Measurements from ENCODE around the gene CYB561. TPM values are rescaled to one million over a fixed set of nuclear protein-coding genes. Genes with fewer than 3 reads are reported as not detected.

CYB561 gene
- total RNA-seq, 2 donors from 2014 or later = 24.4 to 27.5 TPM

DNA sequence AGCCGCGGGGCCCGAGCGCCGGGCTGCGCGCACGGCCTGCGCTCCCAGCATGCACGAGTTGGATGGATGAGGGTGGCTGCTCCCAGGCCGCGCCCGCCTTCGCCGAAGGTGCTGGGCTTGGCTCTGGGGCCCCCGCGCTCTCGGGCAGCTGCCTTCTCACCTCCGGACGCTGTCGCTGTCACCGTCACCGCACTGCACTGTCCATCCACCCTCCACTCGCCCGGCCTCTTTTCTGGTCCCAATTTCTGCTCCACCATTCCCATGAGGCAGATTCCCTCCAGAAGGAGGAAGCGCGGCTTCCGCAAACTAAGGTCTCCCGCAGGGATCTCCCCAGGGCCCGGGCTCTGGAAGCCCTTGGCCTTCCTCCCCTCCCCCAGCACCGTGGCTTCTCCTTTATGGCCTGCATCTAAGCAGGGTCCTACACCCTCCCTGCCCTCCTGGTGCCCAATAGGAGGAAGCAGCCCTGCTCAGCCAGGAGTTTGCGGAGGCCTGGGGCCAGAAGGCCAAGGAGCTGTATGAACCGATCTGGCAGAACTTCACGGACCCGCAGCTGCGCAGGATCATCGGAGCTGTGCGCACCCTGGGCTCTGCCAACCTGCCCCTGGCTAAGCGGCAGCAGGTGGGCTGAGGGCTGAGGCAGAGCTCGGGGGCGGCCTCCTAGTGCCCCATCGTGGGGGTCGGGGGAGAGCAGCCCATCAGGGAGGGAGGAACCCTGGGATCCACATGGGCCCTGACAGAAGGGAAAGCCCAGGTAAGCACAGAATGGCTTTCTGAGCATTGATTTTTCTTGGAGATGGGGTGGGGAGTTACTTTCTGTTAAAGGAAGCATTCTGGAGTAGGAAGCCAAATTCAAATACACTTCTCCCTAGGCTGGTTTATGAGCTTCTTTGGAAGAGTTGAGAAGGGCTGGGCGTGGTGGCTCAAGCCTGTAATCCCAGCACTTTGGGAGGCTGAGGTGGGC lies 31.7 kb upstream of the CYB561 start:
- 13 to 22% methylated on average over 23 to 44 of the region's 44 CpGs for WGBS, 2 experiments (ENCODE audit: insufficient coverage in 1 of 2, insufficient read length in 1 of 2)
- peaks cover 33% of the 10 kb centered on the region for H3K27me3 ChIP-seq (ENCODE audit: control insufficient read depth, insufficient read depth, low read length, poor library complexity, severe bottlenecking)
- Mint-ChIP-seq H3K4me1 (peaks cover 19% of the 10 kb centered on the region), H3K4me3 (peak overlapping the region; percentile 64), H3K27ac (no peak overlapping the region), H3K36me3 (ENCODE audit: low read depth) (no peaks in the 10 kb centered on the region), H3K27me3 (ENCODE audit: insufficient read depth) (peaks cover 28% of the 10 kb centered on the region), H3K9me3 (no peaks in the 10 kb centered on the region)
- DNase-seq = peak; percentile 85
- no peaks in the 10 kb centered on the region for H3K36me3 ChIP-seq (ENCODE audit: control insufficient read depth, insufficient read depth, low read length)
- peak overlapping the region; percentile 60 for H3K4me3 ChIP-seq (ENCODE audit: low read length)
- peaks cover 2% of the 10 kb centered on the region for H3K4me1 ChIP-seq (ENCODE audit: control insufficient read depth, insufficient read depth, low read length)
- H3K9me3 ChIP-seq (ENCODE audit: control insufficient read depth, low read length) = no peaks in the 10 kb centered on the region
- no peak overlapping the region for H3K27ac ChIP-seq (ENCODE audit: low read depth, low read length)
- no peak overlapping the region for H3K9ac ChIP-seq (ENCODE audit: extremely low read depth, low read length, poor library complexity, severe bottlenecking)
- TF ChIP-seq, protein P1, sequence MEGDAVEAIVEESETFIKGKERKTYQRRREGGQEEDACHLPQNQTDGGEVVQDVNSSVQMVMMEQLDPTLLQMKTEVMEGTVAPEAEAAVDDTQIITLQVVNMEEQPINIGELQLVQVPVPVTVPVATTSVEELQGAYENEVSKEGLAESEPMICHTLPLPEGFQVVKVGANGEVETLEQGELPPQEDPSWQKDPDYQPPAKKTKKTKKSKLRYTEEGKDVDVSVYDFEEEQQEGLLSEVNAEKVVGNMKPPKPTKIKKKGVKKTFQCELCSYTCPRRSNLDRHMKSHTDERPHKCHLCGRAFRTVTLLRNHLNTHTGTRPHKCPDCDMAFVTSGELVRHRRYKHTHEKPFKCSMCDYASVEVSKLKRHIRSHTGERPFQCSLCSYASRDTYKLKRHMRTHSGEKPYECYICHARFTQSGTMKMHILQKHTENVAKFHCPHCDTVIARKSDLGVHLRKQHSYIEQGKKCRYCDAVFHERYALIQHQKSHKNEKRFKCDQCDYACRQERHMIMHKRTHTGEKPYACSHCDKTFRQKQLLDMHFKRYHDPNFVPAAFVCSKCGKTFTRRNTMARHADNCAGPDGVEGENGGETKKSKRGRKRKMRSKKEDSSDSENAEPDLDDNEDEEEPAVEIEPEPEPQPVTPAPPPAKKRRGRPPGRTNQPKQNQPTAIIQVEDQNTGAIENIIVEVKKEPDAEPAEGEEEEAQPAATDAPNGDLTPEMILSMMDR (conservative IDR thresholded peaks at IDR 0.05) = no peak

DNA sequence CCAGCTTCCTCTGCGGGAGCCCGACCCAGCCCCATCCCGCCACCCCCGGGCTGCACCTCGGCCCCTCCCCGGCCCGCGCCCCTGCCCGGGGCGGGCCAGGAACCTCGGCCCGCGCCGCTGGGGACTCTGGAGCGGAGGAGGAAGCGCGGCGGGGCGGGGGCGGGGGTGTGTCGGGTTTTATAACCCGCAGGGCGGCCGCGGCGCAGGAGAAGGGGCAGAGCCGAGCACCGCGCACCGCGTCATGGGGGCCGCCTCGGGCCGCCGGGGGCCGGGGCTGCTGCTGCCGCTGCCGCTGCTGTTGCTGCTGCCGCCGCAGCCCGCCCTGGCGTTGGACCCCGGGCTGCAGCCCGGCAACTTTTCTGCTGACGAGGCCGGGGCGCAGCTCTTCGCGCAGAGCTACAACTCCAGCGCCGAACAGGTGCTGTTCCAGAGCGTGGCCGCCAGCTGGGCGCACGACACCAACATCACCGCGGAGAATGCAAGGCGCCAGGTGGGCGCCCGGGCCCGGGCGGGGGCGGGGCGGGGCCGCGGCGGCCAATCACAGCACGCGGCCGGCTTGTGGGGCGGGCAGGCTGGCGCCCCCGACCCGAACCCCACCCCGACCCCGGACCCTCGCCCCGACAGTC lies 30.9 kb upstream of the CYB561 start, which contains the start of gene ACE:
Gene ACE (plus strand): TSS at position 208 of the 626 bp plus-strand sequence. CDS start 34 bp downstream, at position 242.
- Mint-ChIP-seq H3K36me3 (ENCODE audit: low read depth) (no peaks in the 10 kb centered on the region), H3K9me3 (no peaks in the 10 kb centered on the region), H3K4me3 (peak within 1 kb of the TSS; percentile 64), H3K27me3 (ENCODE audit: insufficient read depth) (peaks cover 28% of the 10 kb centered on the region), H3K4me1 (peaks cover 19% of the 10 kb centered on the region), H3K27ac (no peak within 1 kb of the TSS)
- peak; percentile 93 for DNase-seq
- Histone ChIP-seq H3K9me3 (ENCODE audit: control insufficient read depth, low read length) (no peaks in the 10 kb centered on the region), H3K27ac (ENCODE audit: low read depth, low read length) (no peak within 1 kb of the TSS), H3K4me1 (ENCODE audit: control insufficient read depth, insufficient read depth, low read length) (peaks cover 2% of the 10 kb centered on the region), H3K9ac (ENCODE audit: extremely low read depth, low read length, poor library complexity, severe bottlenecking) (no peak within 1 kb of the TSS), H3K4me3 (ENCODE audit: low read length) (peak within 1 kb of the TSS; percentile 60), H3K36me3 (ENCODE audit: control insufficient read depth, insufficient read depth, low read length) (no peaks in the 10 kb centered on the region), H3K27me3 (ENCODE audit: control insufficient read depth, insufficient read depth, low read length, poor library complexity, severe bottlenecking) (peaks cover 33% of the 10 kb centered on the region)
- 0 to 1% methylated on average over 32 to 78 of the region's 78 CpGs for WGBS, 2 experiments (ENCODE audit: insufficient coverage in 1 of 2, insufficient read length in 1 of 2)
- TF ChIP-seq, protein P1 (conservative IDR thresholded peaks at IDR 0.05) = no peak

DNA sequence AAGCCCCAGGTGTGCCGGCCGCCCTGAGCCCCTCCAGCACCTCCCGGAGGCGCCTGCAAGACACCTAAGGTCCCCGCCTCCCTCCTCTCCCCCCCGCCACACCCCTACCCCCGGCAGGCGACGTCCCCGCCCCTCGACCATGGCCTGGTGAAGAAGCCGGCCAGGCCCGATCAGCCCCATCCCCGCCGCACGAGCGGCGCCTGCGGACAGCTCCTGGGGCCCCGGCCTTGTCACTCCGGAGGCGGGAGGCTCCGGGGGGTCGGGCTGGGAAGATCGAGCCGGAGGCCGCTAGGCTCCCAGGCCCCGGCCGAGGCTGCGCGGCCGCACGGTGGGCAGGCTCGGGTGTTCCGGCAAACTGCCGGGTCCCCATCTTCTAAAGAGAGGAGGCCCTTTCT lies 30.4 kb upstream of the CYB561 start:
- H3K9me3 ChIP-seq (ENCODE audit: control insufficient read depth, low read length) = no peaks in the 10 kb centered on the region
- TF ChIP-seq, protein P1 (conservative IDR thresholded peaks at IDR 0.05) = no peak
- Mint-ChIP-seq H3K4me1 (peaks cover 19% of the 10 kb centered on the region), H3K36me3 (ENCODE audit: low read depth) (no peaks in the 10 kb centered on the region), H3K27me3 (ENCODE audit: insufficient read depth) (peaks cover 30% of the 10 kb centered on the region), H3K4me3 (peak overlapping the region; percentile 64), H3K27ac (no peak overlapping the region), H3K9me3 (no peaks in the 10 kb centered on the region)
- H3K4me1 ChIP-seq (ENCODE audit: control insufficient read depth, insufficient read depth, low read length) = peaks cover 2% of the 10 kb centered on the region
- peak overlapping the region; percentile 53 for H3K4me3 ChIP-seq (ENCODE audit: low read length)
- no peak overlapping the region for H3K27ac ChIP-seq (ENCODE audit: low read depth, low read length)
- DNase-seq = peak; percentile 91
- H3K27me3 ChIP-seq (ENCODE audit: control insufficient read depth, insufficient read depth, low read length, poor library complexity, severe bottlenecking) = peaks cover 33% of the 10 kb centered on the region
- 0 to 1% methylated on average over 3 to 34 of the region's 36 CpGs for WGBS, 2 experiments (ENCODE audit: insufficient coverage in 1 of 2, insufficient read length in 1 of 2)
- no peaks in the 10 kb centered on the region for H3K36me3 ChIP-seq (ENCODE audit: control insufficient read depth, insufficient read depth, low read length)
- no peak overlapping the region for H3K9ac ChIP-seq (ENCODE audit: extremely low read depth, low read length, poor library complexity, severe bottlenecking)
